IgD-negative memory B cell (primary cell): ENCODE data around the gene JARID2. TPM values are rescaled to one million over a fixed set of nuclear protein-coding genes. Genes with fewer than 3 reads are reported as not detected.
A peak's percentile ranks its signal among the peaks of the same experiment; 100 is the strongest.

Source experiments
- H3K27ac Mint-ChIP-seq, 3 donors: one replicate each; pipeline ENCODE4 v1.8.0; 2020 to 2022; ENCODE audit warnings: mild to moderate bottlenecking in 3 of 3, mixed read lengths in 3 of 3, moderate library complexity in 1 of 3
- H3K27me3 Mint-ChIP-seq: one replicate; pipeline ENCODE4 v1.8.0; 2021; ENCODE audit warnings: mixed read lengths
- H3K36me3 Mint-ChIP-seq: one replicate; pipeline ENCODE4 v1.8.0; 2020; ENCODE audit warnings: mild to moderate bottlenecking, mixed read lengths
- H3K4me1 Mint-ChIP-seq, 3 donors: one replicate each; pipeline ENCODE4 v1.8.0; 2020 to 2022; ENCODE audit warnings: mixed read lengths in 3 of 3, mild to moderate bottlenecking in 1 of 3
- H3K4me3 Mint-ChIP-seq, 4 donors: one replicate each; pipeline ENCODE4 v1.8.0; 2020 to 2022; ENCODE audit warnings: mild to moderate bottlenecking in 4 of 4, mixed read lengths in 4 of 4, moderate library complexity in 3 of 4
- H3K9me3 Mint-ChIP-seq, 3 donors: one replicate each; pipeline ENCODE4 v1.8.0; 2020 to 2021; ENCODE audit warnings: mixed read lengths in 3 of 3, mild to moderate bottlenecking in 1 of 3
- polyA plus RNA-seq: library from polyadenylated mRNA; unstranded; fragments of 300-500 nt; fragmentation: Illumina TruSeq; gene quantifications from one replicate; pipeline ENCODE4 v1.2.3, GENCODE V29; 2021

The JARID2 gene
- polyA plus RNA-seq, 1 donor from 2014 or later, result 10.8 TPM

DNA sequence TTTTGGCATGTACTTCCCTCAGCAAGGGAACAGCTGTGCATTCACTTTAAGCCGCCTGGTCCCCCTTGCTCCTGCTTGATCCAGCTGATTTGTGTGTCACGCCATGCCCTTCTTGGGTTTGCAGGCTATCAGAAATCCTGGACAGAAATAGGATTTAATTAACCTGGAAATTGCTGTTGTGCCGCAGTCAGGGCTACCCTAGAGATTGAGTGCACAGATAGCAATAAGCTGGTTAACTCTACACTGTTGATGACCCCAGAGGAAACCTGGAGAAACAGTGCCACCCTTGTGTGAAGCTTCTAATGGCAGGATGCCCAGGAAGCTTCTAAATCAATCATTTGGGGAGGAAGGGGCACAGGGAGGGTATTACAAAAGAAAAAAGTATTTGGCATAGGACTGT lies 199.0 kb downstream of the JARID2 start:
- Mint-ChIP-seq H3K36me3 (no peaks in the 10 kb centered on the region), H3K9me3 (no peaks in the 10 kb centered on the region), H3K4me1 (peaks cover 22 to 46% (median 41%) of the 10 kb centered on the region in 3 donors), H3K4me3 (no peak overlapping the region), H3K27ac (no peak overlapping the region), H3K27me3 (no peaks in the 10 kb centered on the region)

DNA sequence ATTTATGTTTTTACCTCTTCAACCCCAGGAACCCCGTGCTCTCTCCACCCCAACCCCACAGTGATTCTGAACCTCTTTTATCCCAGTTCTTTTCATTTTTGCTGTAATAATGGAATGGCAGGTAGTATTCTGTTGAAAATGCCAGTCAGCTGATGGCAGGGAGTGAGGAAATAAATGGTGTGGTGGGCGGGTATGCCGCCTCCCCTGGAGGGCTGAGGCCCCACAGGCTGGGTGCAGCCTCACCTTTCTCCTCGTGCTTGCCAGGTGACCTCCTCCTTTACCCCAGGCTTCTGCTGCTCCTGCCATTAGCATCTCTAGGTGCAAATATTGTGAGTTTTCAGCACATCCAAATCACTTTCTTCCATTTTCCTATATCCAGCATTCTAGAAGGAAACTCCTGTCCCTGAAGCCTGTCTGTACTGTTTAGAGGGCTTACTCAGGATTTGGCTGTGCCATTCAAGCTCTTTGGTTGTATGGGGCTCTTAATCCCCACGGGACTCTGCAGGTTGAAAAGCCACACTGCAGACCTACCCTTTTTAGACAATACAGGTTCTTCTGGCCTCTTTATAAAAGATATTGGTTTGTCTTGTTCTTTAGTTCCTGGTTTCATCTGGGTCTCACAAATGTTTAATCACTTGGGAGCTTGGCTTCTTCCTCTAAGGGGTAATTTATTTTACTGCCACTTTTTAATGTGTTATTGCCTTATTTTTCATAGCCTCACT lies 201.8 kb downstream of the JARID2 start:
- peaks cover 34 to 51% (median 39%) of the 10 kb centered on the region in 3 donors for H3K4me1 Mint-ChIP-seq

DNA sequence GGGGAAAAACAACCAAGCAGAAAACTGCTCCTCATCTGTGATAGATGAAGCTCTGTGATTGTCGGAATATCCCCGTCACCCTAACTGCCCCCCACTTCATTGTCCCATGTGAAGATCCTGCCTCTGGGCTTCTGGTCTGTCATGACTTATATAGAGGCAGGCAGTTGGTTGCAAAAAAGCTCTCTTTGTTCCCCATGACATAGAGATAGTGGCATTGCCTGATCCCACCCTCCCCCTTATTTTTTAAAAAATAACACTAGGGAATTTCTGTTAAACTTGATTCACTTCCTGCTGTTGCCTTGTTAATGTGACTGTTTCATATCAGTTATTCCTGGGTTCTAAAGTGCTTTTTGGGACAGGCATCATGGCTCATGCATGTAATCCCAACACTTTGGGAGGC lies 203.1 kb downstream of the JARID2 start:
- H3K36me3 Mint-ChIP-seq, result peaks cover 3% of the 10 kb centered on the region
- H3K4me3 Mint-ChIP-seq, result no peak overlapping the region
- peaks cover 42 to 59% (median 44%) of the 10 kb centered on the region in 3 donors for H3K4me1 Mint-ChIP-seq
- peak overlapping the region in 1 of 3 donors; percentile 53 for H3K27ac Mint-ChIP-seq
- no peaks in the 10 kb centered on the region for H3K9me3 Mint-ChIP-seq
- H3K27me3 Mint-ChIP-seq, result no peaks in the 10 kb centered on the region

More for the DNA sequence above, 201.8 kb downstream of the JARID2 start:
- Mint-ChIP-seq H3K27me3 (no peaks in the 10 kb centered on the region), H3K36me3 (peaks cover 3% of the 10 kb centered on the region), H3K9me3 (no peaks in the 10 kb centered on the region), H3K4me3 (peak overlapping the region in 2 of 4 donors; percentile 27 to 64), H3K27ac (peak overlapping the region in 1 of 3 donors; percentile 53)

DNA sequence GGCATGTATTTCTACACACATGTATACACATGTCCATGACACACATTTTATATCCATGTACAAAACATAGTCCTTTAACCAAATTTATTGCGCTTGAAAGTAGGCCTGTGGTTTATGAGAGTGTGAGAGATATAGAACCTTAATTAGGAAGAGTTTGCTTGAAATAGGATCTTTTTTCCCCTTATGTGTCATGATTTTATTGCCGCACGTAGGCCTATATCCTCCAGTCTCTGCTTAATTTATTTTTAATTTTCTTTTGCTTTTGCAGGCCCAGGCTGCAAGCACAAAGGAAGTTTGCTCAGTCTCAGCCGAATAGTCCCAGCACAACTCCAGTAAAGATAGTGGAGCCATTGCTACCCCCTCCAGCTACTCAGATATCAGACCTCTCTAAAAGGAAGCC lies 205.9 kb downstream of the JARID2 start:
- peak overlapping the region; percentile 15 to 85 (median 85) for H3K27ac Mint-ChIP-seq
- H3K4me3 Mint-ChIP-seq, result peak overlapping the region; percentile 44 to 74 (median 64)
- H3K27me3 Mint-ChIP-seq, result no peaks in the 10 kb centered on the region
- peaks cover 41 to 50% (median 46%) of the 10 kb centered on the region in 3 donors for H3K4me1 Mint-ChIP-seq
- peaks cover 10% of the 10 kb centered on the region for H3K36me3 Mint-ChIP-seq
- H3K9me3 Mint-ChIP-seq, result no peaks in the 10 kb centered on the region

DNA sequence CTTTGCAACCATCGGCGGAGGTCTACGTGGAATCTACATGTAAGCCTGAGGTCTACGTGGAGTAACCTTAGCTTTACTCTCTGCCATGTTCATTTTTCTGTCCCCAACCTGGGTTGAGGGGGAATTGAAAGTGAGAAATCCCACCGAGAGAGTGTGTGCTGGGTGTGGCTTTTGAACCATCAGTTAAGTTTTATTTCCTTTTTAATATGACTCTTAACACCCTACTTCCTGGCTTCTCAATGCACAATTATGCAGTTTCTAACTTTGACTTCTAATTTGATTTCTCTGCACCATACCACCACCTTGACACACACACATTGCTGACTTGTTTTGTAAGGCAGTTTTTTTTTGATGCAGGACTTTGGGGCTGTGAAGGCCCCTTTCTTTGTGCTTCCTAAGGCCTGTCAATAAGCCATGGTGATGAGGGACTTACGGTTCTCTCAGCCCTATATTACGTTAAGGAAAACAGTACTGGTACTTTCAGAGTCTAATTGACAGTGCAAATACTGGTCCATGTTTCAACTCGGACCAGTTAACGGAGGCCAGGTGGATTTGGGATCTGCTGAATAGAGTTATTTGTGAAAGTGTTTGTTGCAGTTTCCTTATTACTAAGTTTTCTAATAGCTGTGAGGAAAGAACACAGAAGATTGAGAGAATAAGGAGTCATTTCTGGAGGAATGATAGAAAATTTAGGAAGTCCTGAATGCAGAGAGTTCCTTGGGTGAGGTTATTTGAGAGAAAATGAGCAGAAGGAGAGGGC lies 206.5 kb downstream of the JARID2 start:
- H3K27me3 Mint-ChIP-seq, result no peaks in the 10 kb centered on the region
- H3K27ac Mint-ChIP-seq, result peak overlapping the region; percentile 15 to 85 (median 85)
- H3K9me3 Mint-ChIP-seq, result no peaks in the 10 kb centered on the region
- peak overlapping the region; percentile 44 to 74 (median 64) for H3K4me3 Mint-ChIP-seq
- H3K36me3 Mint-ChIP-seq, result peaks cover 10% of the 10 kb centered on the region
- peaks cover 39 to 48% (median 43%) of the 10 kb centered on the region in 3 donors for H3K4me1 Mint-ChIP-seq

DNA sequence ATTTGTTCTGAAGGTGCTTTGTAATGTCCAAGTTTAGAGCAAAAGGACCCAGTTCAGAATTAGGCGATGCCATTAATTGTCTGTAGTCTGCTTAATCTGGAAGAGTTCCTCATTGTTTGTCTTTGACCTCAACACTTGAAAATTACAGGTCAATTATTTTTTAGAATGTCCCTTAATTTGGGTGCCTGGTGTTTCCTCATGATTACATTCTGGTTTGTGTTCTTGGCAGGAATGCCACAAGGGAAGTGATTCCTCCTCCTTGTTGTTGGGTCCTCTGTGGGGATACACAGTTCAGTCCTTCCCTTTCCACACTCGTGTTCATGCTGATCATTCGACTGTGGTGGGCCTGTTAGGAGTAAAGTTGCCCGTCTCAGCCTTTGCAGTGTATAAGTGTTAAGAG lies 207.3 kb downstream of the JARID2 start:
- Mint-ChIP-seq H3K27ac (peak overlapping the region in 2 of 3 donors; percentile 44 to 86), H3K27me3 (no peaks in the 10 kb centered on the region), H3K4me1 (peaks cover 39 to 48% (median 40%) of the 10 kb centered on the region in 3 donors), H3K4me3 (peak overlapping the region in 1 of 4 donors; percentile 67), H3K36me3 (peaks cover 10% of the 10 kb centered on the region), H3K9me3 (no peaks in the 10 kb centered on the region)

DNA sequence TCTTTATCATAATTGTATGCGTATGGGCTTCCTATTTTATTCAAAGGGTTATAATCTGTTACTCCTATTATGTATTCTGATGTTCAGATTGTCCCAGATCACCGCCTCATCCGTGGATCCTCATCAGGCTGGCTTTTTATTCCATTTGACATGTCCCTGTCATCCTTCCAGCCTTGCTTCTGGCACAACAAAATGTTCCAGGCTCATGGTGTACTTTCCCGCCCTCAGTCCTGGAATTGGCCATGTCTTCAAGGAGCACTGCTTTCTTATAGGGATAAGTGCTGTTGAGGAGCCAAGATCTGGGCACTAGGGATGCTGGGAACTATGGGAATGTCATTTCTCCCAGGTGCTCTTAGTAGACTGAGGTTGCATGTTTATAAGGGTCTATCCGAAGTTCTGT lies 207.8 kb downstream of the JARID2 start:
- peaks cover 10% of the 10 kb centered on the region for H3K36me3 Mint-ChIP-seq
- peaks cover 40 to 50% (median 43%) of the 10 kb centered on the region in 3 donors for H3K4me1 Mint-ChIP-seq
- peak overlapping the region in 2 of 4 donors; percentile 35 to 67 for H3K4me3 Mint-ChIP-seq
- peak overlapping the region in 2 of 3 donors; percentile 44 to 86 for H3K27ac Mint-ChIP-seq
- H3K27me3 Mint-ChIP-seq, result no peaks in the 10 kb centered on the region
- no peaks in the 10 kb centered on the region for H3K9me3 Mint-ChIP-seq

DNA sequence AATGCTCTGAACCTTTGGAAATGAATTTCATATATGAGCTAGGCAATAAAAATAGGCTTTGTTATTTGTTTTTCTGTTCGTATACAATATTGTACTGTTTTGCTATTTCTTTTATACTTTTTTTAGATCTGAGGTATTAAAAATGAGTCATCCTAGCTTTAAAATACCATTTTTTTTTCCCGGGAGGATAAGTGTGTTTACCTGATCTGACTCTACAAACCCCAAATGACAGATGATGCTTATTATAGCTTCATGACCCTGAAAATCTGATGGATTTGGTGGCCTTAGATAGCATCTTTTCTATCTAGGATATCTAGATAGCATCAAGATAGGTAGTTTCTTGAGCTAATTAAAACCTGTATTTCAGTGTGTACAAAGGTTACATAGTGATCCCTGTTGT lies 210.6 kb downstream of the JARID2 start:
- H3K4me1 Mint-ChIP-seq, result peaks cover 34 to 51% (median 49%) of the 10 kb centered on the region in 3 donors
- no peaks in the 10 kb centered on the region for H3K9me3 Mint-ChIP-seq
- H3K27me3 Mint-ChIP-seq, result no peaks in the 10 kb centered on the region
- H3K4me3 Mint-ChIP-seq, result no peak overlapping the region
- H3K36me3 Mint-ChIP-seq, result peaks cover 10% of the 10 kb centered on the region
- H3K27ac Mint-ChIP-seq, result no peak overlapping the region

DNA sequence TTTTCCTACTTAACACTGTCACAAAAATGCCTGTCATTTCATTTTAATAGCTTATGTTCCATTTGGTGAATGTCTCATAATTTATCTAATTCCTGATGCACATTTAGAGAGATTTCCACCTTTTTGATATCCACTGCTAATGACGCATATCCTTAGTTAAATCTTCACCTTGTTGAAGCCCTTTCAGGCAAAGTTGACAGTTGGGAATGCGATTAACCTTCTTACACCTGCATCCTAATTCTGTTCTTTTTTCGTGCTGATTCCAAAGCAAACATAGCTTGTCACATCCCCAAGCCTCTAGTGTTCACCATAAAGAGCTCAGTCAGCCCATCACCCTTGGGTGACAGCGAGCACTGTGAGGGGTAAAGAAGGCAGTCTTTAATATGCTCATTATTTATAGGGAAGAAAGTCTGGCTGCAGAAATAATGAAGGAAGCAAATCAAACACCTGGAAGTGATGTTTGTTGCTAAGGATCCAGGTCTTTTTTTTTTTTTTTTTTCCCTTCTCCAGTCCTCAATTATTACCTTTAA lies 211.3 kb downstream of the JARID2 start:
- Mint-ChIP-seq H3K4me1 (peaks cover 32 to 51% (median 46%) of the 10 kb centered on the region in 3 donors), H3K9me3 (no peaks in the 10 kb centered on the region), H3K27me3 (no peaks in the 10 kb centered on the region), H3K36me3 (peaks cover 10% of the 10 kb centered on the region), H3K4me3 (peak overlapping the region in 1 of 4 donors; percentile 69), H3K27ac (peak overlapping the region in 1 of 3 donors; percentile 13)

DNA sequence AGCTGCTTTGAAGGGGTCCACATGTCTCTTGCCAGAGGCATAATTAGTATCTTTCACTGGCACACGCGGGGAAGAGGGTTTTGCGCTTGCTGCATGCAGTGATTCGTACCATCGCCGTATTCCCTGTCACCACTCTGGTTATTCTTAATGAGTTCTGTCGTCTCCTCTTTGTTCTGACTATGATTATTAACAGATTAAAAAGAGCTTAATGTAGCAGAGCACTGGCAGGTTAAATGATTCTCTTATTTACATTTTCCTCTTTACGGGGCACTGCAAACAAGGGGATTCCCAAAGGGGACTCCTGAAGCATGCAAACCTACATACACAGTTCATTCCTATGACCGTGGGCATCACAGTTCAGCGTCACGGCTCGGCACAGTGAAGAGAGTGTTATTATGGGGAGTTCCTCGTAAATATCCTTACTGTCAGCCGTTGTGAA lies 212.2 kb downstream of the JARID2 start:
- Mint-ChIP-seq H3K4me1 (peaks cover 25 to 50% (median 45%) of the 10 kb centered on the region in 3 donors), H3K27me3 (no peaks in the 10 kb centered on the region), H3K4me3 (peak overlapping the region; percentile 12 to 92 (median 76)), H3K36me3 (peaks cover 10% of the 10 kb centered on the region), H3K9me3 (no peaks in the 10 kb centered on the region), H3K27ac (peak overlapping the region in 2 of 3 donors; percentile 33 to 91)

DNA sequence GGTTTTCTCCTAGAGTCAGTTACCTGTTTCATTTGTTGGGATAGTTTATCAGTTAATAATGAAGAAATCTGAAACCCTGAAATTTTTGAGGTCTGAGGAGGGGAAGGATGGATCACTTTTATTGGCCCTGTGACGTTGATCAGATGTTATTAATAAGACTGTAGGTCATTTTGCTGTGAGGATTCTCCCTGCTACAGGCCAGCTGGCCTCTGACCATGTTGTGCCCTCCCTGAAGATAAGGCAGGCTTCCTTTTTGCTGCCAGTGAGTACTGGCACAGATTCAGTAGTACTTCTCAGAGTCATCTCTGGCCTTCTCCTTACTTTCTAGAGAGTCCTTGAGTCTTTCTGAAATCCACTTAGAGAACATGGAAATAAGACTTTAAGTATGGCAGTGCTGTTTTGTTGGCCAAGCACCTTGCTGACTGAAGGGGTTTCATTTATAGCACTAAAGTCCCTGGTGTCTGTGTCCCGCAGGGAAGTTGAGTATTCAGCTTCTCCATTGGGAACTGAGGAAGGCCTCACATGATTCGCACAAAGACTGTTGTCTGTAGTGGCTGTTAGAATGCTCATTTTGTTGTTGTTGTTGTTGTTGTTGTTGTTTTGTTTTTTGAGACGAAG lies 214.3 kb downstream of the JARID2 start:
- Mint-ChIP-seq H3K36me3 (peaks cover 4% of the 10 kb centered on the region), H3K9me3 (no peaks in the 10 kb centered on the region), H3K27ac (peak overlapping the region in 1 of 3 donors; percentile 89), H3K27me3 (no peaks in the 10 kb centered on the region), H3K4me3 (peak overlapping the region in 1 of 4 donors; percentile 7), H3K4me1 (peaks cover 26 to 60% (median 42%) of the 10 kb centered on the region in 3 donors)

DNA sequence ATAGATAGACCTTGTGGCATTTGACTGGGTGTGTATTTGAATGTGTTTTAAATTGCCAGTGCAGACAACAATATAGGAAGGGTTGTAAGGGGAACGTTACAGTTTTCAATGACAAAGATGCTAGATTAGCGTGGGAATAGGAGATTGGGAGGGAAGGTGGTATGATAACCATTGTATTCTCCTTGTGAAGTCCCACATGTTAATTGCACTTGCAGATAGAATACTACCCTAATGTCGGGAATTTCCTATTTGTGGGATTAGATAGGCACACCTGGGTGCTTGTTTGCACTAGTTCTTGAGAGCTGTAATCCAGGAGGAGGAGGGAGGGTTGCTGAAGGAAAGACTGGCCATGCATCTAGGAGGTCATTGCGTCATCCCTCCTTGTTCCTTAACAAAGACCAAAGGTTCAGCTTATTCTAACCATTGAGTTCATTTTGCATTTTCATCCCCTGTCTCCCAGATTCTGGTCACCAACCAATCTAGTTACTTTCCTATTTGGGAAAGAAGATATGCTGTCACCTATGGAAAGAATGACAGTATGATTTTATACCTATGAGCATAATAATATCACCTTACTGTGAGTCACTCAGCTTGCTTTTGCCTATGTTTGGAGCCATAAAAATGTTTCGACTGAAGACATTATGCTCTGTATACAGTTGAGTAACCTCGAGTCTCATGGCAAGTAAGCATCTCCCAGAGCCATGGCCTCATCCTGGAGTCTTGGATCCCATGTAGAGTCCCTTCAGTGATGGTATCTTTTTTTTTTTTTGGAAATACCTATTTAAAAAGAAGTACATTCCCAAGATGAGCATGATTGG lies 215.5 kb downstream of the JARID2 start:
- Mint-ChIP-seq H3K4me1 (peaks cover 26 to 56% (median 44%) of the 10 kb centered on the region in 3 donors), H3K36me3 (peaks cover 4% of the 10 kb centered on the region), H3K9me3 (no peaks in the 10 kb centered on the region), H3K27ac (peak overlapping the region in 1 of 3 donors; percentile 89), H3K4me3 (peak overlapping the region in 1 of 4 donors; percentile 24), H3K27me3 (no peaks in the 10 kb centered on the region)

DNA sequence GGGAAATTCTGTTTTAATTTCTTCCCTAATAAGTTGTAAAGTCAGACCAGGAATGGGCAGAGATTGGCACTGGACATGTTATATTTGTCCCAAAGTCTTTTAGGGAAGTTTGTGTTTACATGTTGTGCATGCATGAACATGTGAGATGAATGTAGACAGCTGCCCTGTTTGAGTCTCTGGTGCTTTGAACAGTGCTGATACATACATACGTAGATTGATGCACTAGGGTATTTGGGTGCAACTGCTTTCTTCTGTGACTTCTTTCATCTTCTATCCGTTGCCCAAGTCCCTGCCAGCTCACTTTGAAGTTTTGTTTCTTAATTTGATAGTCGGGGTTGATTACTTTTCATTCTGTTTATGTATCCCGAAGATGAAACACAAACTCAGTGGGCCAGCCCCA lies 216.4 kb downstream of the JARID2 start:
- Mint-ChIP-seq H3K27ac (no peak overlapping the region), H3K36me3 (peaks cover 4% of the 10 kb centered on the region), H3K27me3 (no peaks in the 10 kb centered on the region), H3K4me3 (no peak overlapping the region), H3K4me1 (peaks cover 23 to 63% (median 47%) of the 10 kb centered on the region in 3 donors), H3K9me3 (no peaks in the 10 kb centered on the region)
